ENCODE measurements around the gene AXIN2. TPM values are rescaled to one million over a fixed set of nuclear protein-coding genes. Genes with fewer than 3 reads are reported as not detected.

Gene AXIN2
- total and polyA plus RNA-seq, 12 donors = 5.7 to 19.2 (median 11.8) TPM

DNA sequence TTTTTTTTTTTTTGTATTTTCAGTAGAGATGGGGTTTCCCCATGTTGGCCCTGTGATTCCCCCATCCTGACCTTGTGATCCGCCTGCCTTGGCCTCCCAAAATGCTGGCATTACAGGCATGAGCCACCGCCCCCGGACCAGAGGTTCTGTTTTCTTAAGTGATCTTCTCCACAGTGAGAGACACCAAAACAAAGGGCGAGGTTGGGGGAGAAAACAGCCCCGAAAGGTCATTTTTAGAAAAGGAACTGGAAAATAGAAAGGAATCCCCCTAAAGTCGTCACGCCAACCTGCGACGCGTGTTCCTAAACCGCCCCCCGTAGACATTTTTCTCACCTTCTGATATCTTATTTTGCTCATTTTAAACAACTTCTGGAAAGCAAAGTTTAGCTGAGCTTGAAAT is 6.1 kb upstream of the AXIN2 start:
- peaks cover 0 to 2% (median 0%) of the 10 kb centered on the region in 7 donors for H3K27me3 ChIP-seq
- DNase-seq (no peak), ATAC-seq (no peak)
- no peaks in the 10 kb centered on the region for H3K36me3 ChIP-seq
- intact Hi-C loops (cut with DNase I) = loop anchor here in 3 of 10 donors (10.0 kb wide), 4 partner anchors 167 to 357 kb away; no protein-coding TSS in a partner anchor
- no peak overlapping the region for H3K4me3 ChIP-seq
- WGBS, 2 donors = 95% methylated on average over 12 of the region's 12 CpGs
- no peak overlapping the region for H3K27ac ChIP-seq
- TF ChIP-seq, protein P1, sequence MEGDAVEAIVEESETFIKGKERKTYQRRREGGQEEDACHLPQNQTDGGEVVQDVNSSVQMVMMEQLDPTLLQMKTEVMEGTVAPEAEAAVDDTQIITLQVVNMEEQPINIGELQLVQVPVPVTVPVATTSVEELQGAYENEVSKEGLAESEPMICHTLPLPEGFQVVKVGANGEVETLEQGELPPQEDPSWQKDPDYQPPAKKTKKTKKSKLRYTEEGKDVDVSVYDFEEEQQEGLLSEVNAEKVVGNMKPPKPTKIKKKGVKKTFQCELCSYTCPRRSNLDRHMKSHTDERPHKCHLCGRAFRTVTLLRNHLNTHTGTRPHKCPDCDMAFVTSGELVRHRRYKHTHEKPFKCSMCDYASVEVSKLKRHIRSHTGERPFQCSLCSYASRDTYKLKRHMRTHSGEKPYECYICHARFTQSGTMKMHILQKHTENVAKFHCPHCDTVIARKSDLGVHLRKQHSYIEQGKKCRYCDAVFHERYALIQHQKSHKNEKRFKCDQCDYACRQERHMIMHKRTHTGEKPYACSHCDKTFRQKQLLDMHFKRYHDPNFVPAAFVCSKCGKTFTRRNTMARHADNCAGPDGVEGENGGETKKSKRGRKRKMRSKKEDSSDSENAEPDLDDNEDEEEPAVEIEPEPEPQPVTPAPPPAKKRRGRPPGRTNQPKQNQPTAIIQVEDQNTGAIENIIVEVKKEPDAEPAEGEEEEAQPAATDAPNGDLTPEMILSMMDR (IDR thresholded peaks at IDR 0.05) = no peak
- H3K9me3 ChIP-seq = no peaks in the 10 kb centered on the region
- H3K4me1 ChIP-seq = peaks cover 0 to 13% (median 4%) of the 10 kb centered on the region in 9 donors

DNA sequence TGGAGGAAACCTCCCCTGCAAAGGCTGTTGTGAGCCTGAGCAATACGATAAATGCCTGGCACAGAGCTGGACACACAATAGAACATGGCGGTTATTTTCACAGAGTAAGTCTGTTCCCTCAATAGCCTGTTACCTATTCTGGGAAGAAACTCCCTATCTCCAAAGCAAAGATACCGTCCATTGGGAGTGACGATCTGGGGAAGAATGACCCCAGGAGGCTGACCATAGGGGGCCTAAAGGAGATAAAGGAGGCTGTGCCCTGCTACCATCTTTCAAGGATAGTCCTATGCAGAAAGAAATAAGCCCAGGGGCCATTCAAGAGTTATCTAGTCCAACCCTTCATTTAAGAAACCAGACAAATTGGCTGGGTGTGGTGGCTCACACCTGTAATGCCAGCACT is 4.1 kb upstream of the AXIN2 start:
- DNase-seq (no peak), ATAC-seq (no peak)
- Histone ChIP-seq H3K4me1 (peaks cover 3 to 21% (median 9%) of the 10 kb centered on the region in 9 donors), H3K27ac (peak overlapping the region in 1 of 10 donors; percentile 66), H3K9me3 (no peaks in the 10 kb centered on the region), H3K27me3 (peaks cover 0 to 11% (median 0%) of the 10 kb centered on the region in 7 donors), H3K4me3 (no peak overlapping the region), H3K36me3 (no peaks in the 10 kb centered on the region)
- TF ChIP-seq, protein P1 (IDR thresholded peaks at IDR 0.05) = no peak
- intact Hi-C loops (cut with DNase I) = loop anchor here in 3 of 10 donors (10.0 kb wide), 4 partner anchors 169 to 359 kb away; no protein-coding TSS in a partner anchor
- 73 to 80% methylated on average over 4 of the region's 4 CpGs for WGBS, 2 donors

DNA sequence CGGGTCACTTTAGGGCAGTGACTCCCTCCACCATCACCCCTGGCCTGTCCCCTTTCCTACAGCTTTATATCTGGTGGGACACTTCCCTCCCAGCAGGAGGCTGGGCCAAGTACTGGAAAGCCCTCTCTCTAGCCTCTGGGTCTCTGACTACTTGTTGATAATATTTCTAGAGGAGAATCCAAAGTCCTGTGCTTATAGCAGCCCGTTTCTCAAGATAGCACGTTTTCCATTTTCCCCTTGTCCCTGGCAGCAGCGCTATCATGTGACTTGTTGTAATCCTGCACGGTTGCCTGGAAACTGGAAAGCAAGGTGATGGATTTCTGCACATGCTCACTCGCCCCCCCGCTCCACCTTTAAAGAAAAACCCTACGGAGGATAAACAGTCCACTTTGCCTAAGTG is 3.3 kb upstream of the AXIN2 start:
- peaks cover 4 to 21% (median 12%) of the 10 kb centered on the region in 9 donors for H3K4me1 ChIP-seq
- 14 to 24% methylated on average over 8 of the region's 8 CpGs for WGBS, 2 donors
- peaks cover 0 to 19% (median 0%) of the 10 kb centered on the region in 7 donors for H3K27me3 ChIP-seq
- peak overlapping the region in 8 of 10 donors; percentile 22 to 69 (median 60) for H3K27ac ChIP-seq
- DNase-seq = peak in 1 of 2 donors; percentile 56
- no peaks in the 10 kb centered on the region for H3K9me3 ChIP-seq
- intact Hi-C loops (cut with DNase I) = loop anchor here in 3 of 10 donors (5.0 to 10.0 kb wide), 5 partner anchors 170 to 360 kb away; no protein-coding TSS in a partner anchor
- TF ChIP-seq, protein P1 (IDR thresholded peaks at IDR 0.05) = no peak
- no peaks in the 10 kb centered on the region for H3K36me3 ChIP-seq
- H3K4me3 ChIP-seq = no peak overlapping the region
- ATAC-seq = peak in 6 of 8 donors; percentile 31 to 59 (median 36)

DNA sequence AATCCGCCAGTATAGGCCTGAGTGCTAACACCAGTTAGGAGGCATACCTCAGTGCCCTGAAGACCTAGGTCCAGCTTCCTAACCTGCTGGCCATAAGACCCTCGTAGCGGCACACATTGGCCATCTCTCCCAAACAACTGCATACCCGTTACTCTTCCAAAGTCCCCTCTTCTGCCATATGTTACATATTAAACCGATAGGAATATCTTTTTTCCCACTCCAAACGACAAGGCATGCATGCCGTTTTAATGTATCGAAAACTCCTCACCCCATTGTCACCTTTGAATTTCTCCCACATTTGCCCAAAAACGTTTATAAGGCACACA is 721 bp upstream of the AXIN2 start:
- TF ChIP-seq, protein P1 (IDR thresholded peaks at IDR 0.05) = no peak
- Histone ChIP-seq H3K27ac (peak overlapping the region in 6 of 10 donors; percentile 89 to 94 (median 92)), H3K9me3 (no peaks in the 10 kb centered on the region), H3K4me1 (peaks cover 4 to 28% (median 21%) of the 10 kb centered on the region in 9 donors), H3K36me3 (peaks cover 0 to 7% (median 0%) of the 10 kb centered on the region in 9 donors), H3K4me3 (peak overlapping the region in 8 of 10 donors; percentile 82 to 97 (median 90)), H3K27me3 (peaks cover 0 to 42% (median 0%) of the 10 kb centered on the region in 7 donors)
- ATAC-seq = no peak
- no peak for DNase-seq
- intact Hi-C loops (cut with DNase I) = loop anchor here in 3 of 10 donors (5.0 to 10.0 kb wide), 5 partner anchors 173 to 363 kb away; no protein-coding TSS in a partner anchor
- 53 to 55% methylated on average over 9 of the region's 9 CpGs for WGBS, 2 donors
